HG03432 (cell line): Measurements from ENCODE around the gene NR4A1.

Experiments
- ATAC-seq: cut with Tn5 transposase; IDR thresholded peaks from one replicate; pipeline ENCODE4 v1.9.1; 2021; ENCODE audit warnings: mild to moderate bottlenecking, moderate library complexity; ENCODE audit not compliant: unreplicated experiment

Gene NR4A1

GRCh38 chr12:52050758-52051541, at the start of gene NR4A1:
NR4A1 (plus strand) TSS chr12:52051442; CDS start chr12:52054329, 2,887 bp downstream.
- peak; percentile 90 for ATAC-seq

GRCh38 chr12:52003016-52003550, 48.2 kb upstream of the NR4A1 start:
- ATAC-seq: no peak

- ATAC-seq: no peak
Observed at GRCh38 chr12:52003591-52003990, 47.7 kb upstream of the NR4A1 start.

DNA sequence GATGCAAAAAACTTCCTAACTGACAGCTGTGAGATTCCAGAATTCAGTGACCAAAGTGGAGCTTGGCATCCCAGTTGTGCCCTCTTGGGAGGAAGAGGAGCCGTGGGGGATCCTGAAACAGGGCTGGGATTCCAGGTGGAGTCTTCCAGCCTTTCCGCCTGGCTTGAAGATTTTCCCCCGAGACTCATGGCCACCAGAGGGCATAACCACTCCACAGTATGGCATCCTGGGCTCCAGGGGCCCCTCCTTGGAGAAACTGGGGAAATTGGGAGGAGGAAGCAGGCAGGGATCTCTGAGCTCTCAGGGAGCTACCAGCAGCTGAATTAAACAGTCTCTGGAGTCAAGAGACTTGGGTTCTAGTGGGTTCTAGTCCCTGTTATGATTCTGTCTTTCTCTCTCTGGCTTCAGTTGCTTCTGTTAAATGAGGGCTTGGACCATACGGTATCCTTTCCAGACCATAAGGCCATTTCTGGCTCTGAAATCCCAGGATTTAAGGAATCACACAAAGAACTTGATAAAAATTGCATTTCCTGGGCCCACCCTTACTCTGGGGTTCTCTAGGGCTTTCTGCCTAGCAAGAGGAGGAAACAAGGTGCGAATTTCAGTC, 47.1 kb upstream of the NR4A1 start:
- no peak for ATAC-seq

DNA sequence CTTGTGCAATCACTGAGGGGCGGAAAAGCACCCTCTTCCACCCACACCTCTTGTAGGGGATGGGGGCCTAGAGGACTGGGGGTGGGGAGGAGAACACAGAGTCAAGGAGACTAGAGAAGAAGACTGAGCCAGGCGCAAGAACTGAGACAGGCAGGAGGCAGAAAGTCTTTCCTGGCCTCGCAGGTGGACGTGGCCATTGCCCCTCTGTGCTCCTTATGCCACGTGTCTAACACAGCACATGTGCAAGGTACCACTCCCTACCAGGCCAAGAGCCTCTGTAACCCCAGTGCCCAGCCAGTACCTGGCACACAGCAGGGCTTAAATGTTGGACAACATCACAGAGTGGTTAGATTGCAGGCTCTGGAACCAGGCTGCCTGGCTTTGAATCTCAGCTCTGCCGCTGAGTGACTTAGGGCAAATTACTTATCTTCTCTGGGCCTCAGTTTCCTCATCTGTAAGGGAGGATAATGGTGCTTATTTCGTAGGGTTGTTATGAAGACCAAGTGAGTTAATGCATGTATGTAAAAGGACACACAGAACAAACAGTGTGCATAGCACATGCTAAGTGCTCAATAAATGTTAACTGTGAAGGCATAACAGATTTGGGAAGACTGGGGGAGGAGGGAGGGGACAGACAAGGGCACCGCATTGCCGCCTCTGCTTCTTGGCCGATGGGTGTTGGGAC, 45.9 kb upstream of the NR4A1 start:
- ATAC-seq: no peak

DNA sequence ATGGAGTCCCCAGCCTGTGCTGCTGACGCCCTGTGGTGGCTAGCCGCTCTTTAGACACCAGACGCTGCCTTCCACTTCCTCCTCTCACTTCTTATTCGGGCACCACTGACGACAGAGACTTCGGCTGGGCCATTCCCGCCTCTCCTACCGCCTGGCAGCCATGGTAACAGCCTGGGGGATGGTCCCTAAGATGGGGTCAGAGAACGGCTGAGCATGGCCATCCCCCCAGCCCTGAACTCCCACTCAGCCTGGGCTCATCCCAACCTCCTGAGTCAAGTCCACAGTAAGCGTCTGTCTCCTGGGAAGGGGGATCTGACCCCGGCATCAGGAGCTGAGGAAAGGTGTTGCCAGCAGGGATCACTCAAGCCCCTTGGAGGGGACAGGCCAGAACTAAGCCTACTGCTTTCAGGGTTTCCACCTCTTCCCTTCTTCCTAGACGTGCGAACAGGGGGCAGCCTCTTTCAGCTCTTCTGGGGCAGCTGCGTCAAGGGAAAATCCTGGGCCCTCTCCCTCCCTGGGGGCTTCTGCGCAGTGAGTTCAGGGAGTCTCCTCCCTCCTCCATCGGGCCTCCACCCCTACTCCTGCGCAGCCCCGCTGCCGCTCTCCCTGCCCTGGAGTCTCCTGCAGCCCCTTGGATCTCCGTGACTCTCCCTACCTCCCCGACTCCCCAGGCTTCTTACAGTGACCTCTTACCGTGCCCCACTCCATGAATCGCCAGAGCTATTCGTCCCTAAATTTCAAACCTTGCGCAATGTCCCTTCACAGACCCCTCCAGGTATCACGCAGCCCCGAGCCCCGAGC, 45.1 kb upstream of the NR4A1 start:
- ATAC-seq: peak; percentile 83

DNA sequence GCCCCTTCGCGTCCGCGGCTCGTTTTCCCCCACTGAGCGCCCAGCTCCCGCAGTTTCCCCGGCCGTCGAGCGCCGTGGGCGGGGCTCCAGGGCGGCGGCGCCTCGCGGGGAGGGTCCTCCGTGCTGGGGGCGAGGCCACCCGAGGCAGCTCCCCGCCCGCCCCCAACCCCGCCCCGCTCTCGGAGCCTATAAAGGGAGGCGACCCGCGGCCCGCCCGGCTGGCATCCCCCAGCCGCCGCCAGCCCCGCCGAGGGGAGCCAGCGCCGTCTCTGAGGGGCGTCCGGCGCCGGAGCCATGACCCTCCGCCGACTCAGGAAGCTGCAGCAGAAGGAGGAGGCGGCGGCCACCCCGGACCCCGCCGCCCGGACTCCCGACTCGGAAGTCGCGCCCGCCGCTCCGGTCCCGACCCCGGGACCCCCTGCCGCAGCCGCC, 44.5 kb upstream of the NR4A1 start, which contains the start of gene TAMALIN:
Gene TAMALIN, plus strand, starts transcription at position 221 of the 432 bp plus-strand sequence. Its CDS starts 74 bp downstream, at position 295.
- no peak for ATAC-seq

DNA sequence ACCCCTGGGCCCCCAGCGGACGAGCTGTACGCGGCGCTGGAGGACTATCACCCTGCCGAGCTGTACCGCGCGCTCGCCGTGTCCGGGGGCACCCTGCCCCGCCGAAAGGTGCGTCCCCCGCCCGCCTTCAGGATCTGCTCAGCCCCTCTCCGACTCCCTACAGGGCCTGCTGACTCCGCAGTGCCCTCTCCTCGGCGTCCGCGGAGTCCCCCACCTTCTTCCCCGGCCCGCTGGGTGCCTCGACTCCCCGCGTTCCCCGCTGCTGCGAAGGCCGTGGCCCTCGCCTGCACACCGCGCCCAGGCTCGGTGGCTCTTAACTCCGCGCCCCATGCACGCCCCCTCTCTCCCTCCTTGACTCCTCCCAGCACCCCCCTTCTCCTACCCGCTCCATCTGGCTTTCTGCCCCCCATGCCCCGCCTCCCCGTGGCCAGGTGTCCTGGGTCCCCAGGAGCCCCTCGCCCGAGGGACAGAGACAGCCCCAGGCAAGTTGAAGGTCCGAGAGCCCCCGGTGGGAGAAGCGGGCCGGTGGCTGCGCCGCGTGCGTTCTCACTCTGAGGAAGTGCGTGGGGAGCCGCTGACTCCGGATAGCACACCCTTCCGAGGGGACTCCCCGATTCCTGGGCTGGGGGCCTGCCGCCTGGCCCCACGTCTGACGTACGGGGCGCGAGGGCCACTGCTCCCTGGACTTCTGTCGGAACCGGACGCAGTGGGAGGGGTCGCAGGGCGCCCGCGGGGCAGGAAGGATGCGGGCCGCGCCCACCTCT, 43.9 kb upstream of the NR4A1 start:
- no peak for ATAC-seq

GRCh38 chr12:52007982-52008510, 43.2 kb upstream of the NR4A1 start:
- no peak for ATAC-seq

- no peak for ATAC-seq
Observed at GRCh38 chr12:52009081-52009751, 42.0 kb upstream of the NR4A1 start.

GRCh38 chr12:52010152-52010622, 41.1 kb upstream of the NR4A1 start:
- ATAC-seq: no peak

- no peak for ATAC-seq
Observed at GRCh38 chr12:52010692-52011601, 40.3 kb upstream of the NR4A1 start.

DNA sequence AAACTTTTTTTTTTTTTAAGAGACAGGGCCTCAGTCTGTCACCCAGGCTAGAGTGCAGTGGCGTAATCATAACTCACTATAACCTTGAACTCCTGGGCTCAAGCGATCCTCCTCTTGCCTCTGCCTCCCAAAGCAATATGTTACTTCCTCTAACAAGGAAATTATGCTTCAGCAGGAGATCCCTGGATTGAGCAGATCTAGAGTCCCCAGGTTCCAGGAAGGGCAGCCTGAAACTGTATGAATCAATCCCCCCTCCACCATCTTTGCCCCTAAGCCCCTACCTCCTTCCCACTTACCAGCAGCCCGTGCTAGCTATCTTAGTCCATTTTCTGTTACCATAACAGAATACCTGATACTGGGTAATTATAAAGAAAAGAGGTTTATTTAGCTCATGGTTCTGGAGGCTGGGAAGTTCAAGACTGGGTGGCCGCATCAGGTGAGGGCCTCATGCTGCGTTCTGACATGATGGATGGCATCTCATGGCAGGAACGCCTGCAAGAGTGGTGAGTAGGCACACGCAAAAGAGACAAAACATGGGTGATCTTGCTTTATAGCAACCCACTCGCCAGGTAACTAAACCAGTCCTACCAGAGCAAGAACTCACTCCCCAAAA, 39.5 kb upstream of the NR4A1 start:
- no peak for ATAC-seq

DNA sequence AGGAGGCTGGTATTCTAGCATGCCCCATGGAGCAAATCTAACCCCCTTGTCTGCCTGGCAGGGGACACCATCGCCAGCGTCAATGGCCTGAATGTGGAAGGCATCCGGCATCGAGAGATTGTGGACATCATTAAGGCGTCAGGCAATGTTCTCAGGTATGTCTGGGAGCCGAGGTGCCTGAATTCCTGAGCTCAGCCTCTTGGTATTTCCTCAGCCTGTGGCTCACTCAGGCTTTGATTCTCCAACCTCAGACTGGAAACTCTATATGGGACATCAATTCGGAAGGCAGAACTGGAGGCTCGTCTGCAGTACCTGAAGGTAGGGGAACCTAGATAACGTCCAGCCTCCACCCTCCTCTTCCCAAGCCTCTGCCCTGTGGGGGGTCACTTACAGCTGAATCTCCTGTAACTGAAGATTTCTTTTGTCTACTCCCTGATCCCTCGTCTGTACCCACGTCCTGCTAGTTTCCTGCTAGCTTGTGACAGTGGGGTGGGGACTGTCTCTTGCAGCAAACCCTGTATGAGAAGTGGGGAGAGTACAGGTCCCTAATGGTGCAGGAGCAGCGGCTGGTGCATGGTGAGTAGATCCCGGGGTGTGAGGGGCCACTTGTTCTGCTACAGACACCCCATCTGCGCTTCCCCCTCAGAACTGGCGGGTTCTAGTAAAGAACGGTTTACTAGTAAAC, 37.5 kb upstream of the NR4A1 start:
- no peak for ATAC-seq

GRCh38 chr12:52014567-52015530, 36.4 kb upstream of the NR4A1 start:
- no peak for ATAC-seq

DNA sequence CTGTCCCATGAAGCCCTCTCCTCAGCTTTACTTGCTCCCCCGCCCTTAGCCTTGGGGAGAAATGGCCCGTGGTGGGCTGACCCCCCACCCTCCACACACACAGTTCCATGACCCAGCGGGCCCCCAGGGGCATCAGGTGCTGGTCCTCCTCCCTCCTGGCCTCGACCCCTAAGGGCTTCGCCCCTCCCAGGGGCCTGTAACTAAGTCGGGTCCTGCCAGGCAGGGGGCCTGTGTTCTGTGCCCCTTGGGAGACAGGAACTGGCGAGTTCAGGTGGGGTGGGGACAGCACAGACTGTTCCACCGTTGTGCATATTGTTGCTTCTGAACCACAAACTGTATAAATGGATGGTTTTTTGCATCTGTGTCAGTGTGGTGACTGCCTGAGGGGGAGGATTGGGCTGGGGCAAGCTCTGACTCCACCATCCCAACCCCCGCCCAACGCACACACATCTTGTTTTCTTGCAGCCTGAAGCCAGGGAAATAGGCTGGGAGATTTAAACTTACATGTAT, 35.7 kb upstream of the NR4A1 start:
- no peak for ATAC-seq
